Upper lobe of right lung (tissue), 1 donor: ENCODE measurements around the gene ZNF467. TPM values are rescaled to one million over a fixed set of nuclear protein-coding genes. Genes with fewer than 3 reads are reported as not detected.

ENCODE experiments used
- ATAC-seq: fragments of 200-7000 bp; cut with Tn5 transposase; one replicate; pipeline ENCODE4 v1.9.1; 2020; ENCODE audit warnings: mild to moderate bottlenecking, moderate library complexity
- DNase-seq: peaks from one replicate; pipeline ENCODE4 v3.0.0-alpha.2; 2020
- H3K27ac ChIP-seq: fragments of 200-600 bp; one replicate; pipeline ENCODE4 v1.8.0; 2022
- H3K27me3 ChIP-seq: fragments of 200-600 bp; one replicate; pipeline ENCODE4 v1.8.0; 2022; ENCODE audit warnings: mild to moderate bottlenecking
- H3K36me3 ChIP-seq: fragments of 200-600 bp; one replicate; pipeline ENCODE4 v1.8.0; 2022
- H3K4me1 ChIP-seq: fragments of 200-600 bp; one replicate; pipeline ENCODE4 v1.8.0; 2022
- H3K4me3 ChIP-seq: fragments of 200-600 bp; one replicate; pipeline ENCODE4 v1.8.0; 2022; ENCODE audit warnings: mild to moderate bottlenecking
- H3K9me3 ChIP-seq: fragments of 200-600 bp; one replicate; pipeline ENCODE4 v1.8.0; 2022
- CTCF ChIP-seq: fragments of 200-600 bp; IDR thresholded peaks from one replicate; pipeline ENCODE4 v1.8.0; 2022; ENCODE audit warnings: antibody characterized with exemption
- intact Hi-C: fragments of 100-400 bp; cut with DNase I; formaldehyde crosslinking; loops from one replicate; pipeline ENCODE4 v1.11.0; 2022
- total RNA-seq: library from RNA; stranded (reverse); fragmentation: NEBNext Ultra II Directional; extraction: Animal tissue kit (Norgen Biotek cat#: 25700); gene quantifications from one replicate; pipeline ENCODE4 v1.2.1, GENCODE V29; 2021
- donor health status: DM: no; HTN: yes; CAD: no; lungs with severe emphysema.

The ZNF467 gene
- total RNA-seq, 1 donor from 2014 or later, result 35.3 TPM

- Histone ChIP-seq H3K27me3 (no peaks in the 10 kb centered on the region), H3K27ac (no peak overlapping the region), H3K9me3 (no peaks in the 10 kb centered on the region), H3K36me3 (peaks cover 31% of the 10 kb centered on the region), H3K4me1 (no peaks in the 10 kb centered on the region), H3K4me3 (no peak overlapping the region)
- TF ChIP-seq CTCF, result no peak
- ATAC-seq (no peak), DNase-seq (peak; percentile 56)
- intact Hi-C loops, result no loop called here
Observed at GRCh38 chr7:149728491-149729375, 44.7 kb downstream of the ZNF467 start.

- Histone ChIP-seq H3K4me1 (no peaks in the 10 kb centered on the region), H3K36me3 (peaks cover 37% of the 10 kb centered on the region), H3K9me3 (no peaks in the 10 kb centered on the region), H3K27me3 (no peaks in the 10 kb centered on the region), H3K4me3 (no peak overlapping the region), H3K27ac (no peak overlapping the region)
- DNase-seq (peak; percentile 62), ATAC-seq (no peak)
- no peak for TF ChIP-seq CTCF
- intact Hi-C loops, result no loop called here
Observed at GRCh38 chr7:149727899-149728476, 45.4 kb downstream of the ZNF467 start.

GRCh38 chr7:149727053-149727898 is 46.1 kb downstream of the ZNF467 start:
- no peak overlapping the region for H3K4me3 ChIP-seq
- no peak overlapping the region for H3K27ac ChIP-seq
- H3K9me3 ChIP-seq, result no peaks in the 10 kb centered on the region
- TF ChIP-seq CTCF, result no peak
- no peaks in the 10 kb centered on the region for H3K27me3 ChIP-seq
- H3K36me3 ChIP-seq, result peaks cover 43% of the 10 kb centered on the region
- DNase-seq (peak; percentile 40), ATAC-seq (no peak)
- H3K4me1 ChIP-seq, result no peaks in the 10 kb centered on the region
- intact Hi-C loops, result no loop called here

GRCh38 chr7:149725916-149726315 is 47.5 kb downstream of the ZNF467 start:
- DNase-seq, result peak; percentile 61
- no peak for ATAC-seq
- no peak for TF ChIP-seq CTCF
- Histone ChIP-seq H3K36me3 (peaks cover 44% of the 10 kb centered on the region), H3K27ac (no peak overlapping the region), H3K4me1 (no peaks in the 10 kb centered on the region), H3K9me3 (no peaks in the 10 kb centered on the region), H3K27me3 (no peaks in the 10 kb centered on the region), H3K4me3 (no peak overlapping the region)
- intact Hi-C loops, result no loop called here

- no peak for TF ChIP-seq CTCF
- intact Hi-C loops, result no loop called here
- H3K9me3 ChIP-seq, result no peaks in the 10 kb centered on the region
- no peaks in the 10 kb centered on the region for H3K4me1 ChIP-seq
- no peak overlapping the region for H3K27ac ChIP-seq
- DNase-seq (peak; percentile 60), ATAC-seq (no peak)
- H3K36me3 ChIP-seq, result peaks cover 39% of the 10 kb centered on the region
- H3K4me3 ChIP-seq, result no peak overlapping the region
- H3K27me3 ChIP-seq, result no peaks in the 10 kb centered on the region
Observed at GRCh38 chr7:149725426-149725821, 48.0 kb downstream of the ZNF467 start.
